HFFc6 (cell line): ENCODE results near the gene SLCO3A1. TPM values are rescaled to one million over a fixed set of nuclear protein-coding genes. Genes with fewer than 3 reads are reported as not detected.

Experiments
- DNase-seq: peaks from one replicate; pipeline ENCODE4 v3.0.0-alpha.2; 2018
- H3K27ac Mint-ChIP-seq: 2 replicates; pipeline ENCODE4 v1.8.0; 2020; ENCODE audit warnings: mild to moderate bottlenecking, mixed read lengths
- H3K27me3 Mint-ChIP-seq: 2 replicates; pipeline ENCODE4 v1.8.0; 2021; ENCODE audit warnings: mild to moderate bottlenecking, moderate library complexity, mixed read lengths; ENCODE audit not compliant: insufficient read depth
- H3K36me3 Mint-ChIP-seq: 2 replicates; pipeline ENCODE4 v1.8.0; 2021; ENCODE audit warnings: low read depth, mixed read lengths
- H3K4me1 Mint-ChIP-seq: 2 replicates; pipeline ENCODE4 v1.8.0; 2020; ENCODE audit warnings: low read depth, mixed read lengths
- H3K4me3 Mint-ChIP-seq: 2 replicates; pipeline ENCODE4 v1.8.0; 2020; ENCODE audit warnings: mild to moderate bottlenecking, moderate library complexity, mixed read lengths
- H3K9me3 Mint-ChIP-seq: 2 replicates; pipeline ENCODE4 v1.8.0; 2020; ENCODE audit warnings: mild to moderate bottlenecking, mixed read lengths
- CTCF ChIP-seq: fragments of 200-600 bp; sonication (generic); IDR thresholded peaks from 2 replicates; pipeline ENCODE4 v1.5.0; 2021; ENCODE audit warnings: antibody characterized with exemption, mild to moderate bottlenecking
- total RNA-seq, 6 experiments: library from RNA; stranded (reverse); fragmentation: NEBNext Ultra II Directional; extraction: Animal tissue kit (Norgen Biotek cat#: 25700); gene quantifications; 2 replicates in 1 of 6; 3 replicates in 5 of 6; pipeline ENCODE4 v1.2.3, GENCODE V29; 2021

The SLCO3A1 gene
- total RNA-seq, 6 experiments from 2014 or later, result 5.7 to 19.4 (median 14.4) TPM

- no peaks in the 10 kb centered on the region for H3K9me3 Mint-ChIP-seq
- no peak for DNase-seq
- no peak overlapping the region for H3K27ac Mint-ChIP-seq
- H3K27me3 Mint-ChIP-seq, result no peaks in the 10 kb centered on the region
- no peak overlapping the region for H3K4me3 Mint-ChIP-seq
- no peak for TF ChIP-seq CTCF
- H3K4me1 Mint-ChIP-seq, result peaks cover 9% of the 10 kb centered on the region; the same call in 1 of the 2 replicates
- H3K36me3 Mint-ChIP-seq, result peaks cover 14% of the 10 kb centered on the region; the same call in 1 of the 2 replicates
Observed at GRCh38 chr15:92117261-92117731, 263.8 kb downstream of the SLCO3A1 start.

- no peak for TF ChIP-seq CTCF
- H3K27ac Mint-ChIP-seq, result no peak overlapping the region
- DNase-seq, result peak; percentile 21
- H3K27me3 Mint-ChIP-seq, result no peaks in the 10 kb centered on the region
- peaks cover 9% of the 10 kb centered on the region; the same call in 1 of the 2 replicates for H3K4me1 Mint-ChIP-seq
- peaks cover 16% of the 10 kb centered on the region; the same call in 1 of the 2 replicates for H3K36me3 Mint-ChIP-seq
- H3K4me3 Mint-ChIP-seq, result no peak overlapping the region
- no peaks in the 10 kb centered on the region; the same call in 1 of the 2 replicates for H3K9me3 Mint-ChIP-seq
Observed at GRCh38 chr15:92118162-92118935, 264.8 kb downstream of the SLCO3A1 start.

- Mint-ChIP-seq H3K9me3 (peaks cover 4% of the 10 kb centered on the region; the same call in 1 of the 2 replicates), H3K4me1 (peaks cover 9% of the 10 kb centered on the region; the same call in 1 of the 2 replicates), H3K27ac (no peak overlapping the region), H3K4me3 (no peak overlapping the region), H3K36me3 (peaks cover 16% of the 10 kb centered on the region; the same call in 1 of the 2 replicates), H3K27me3 (no peaks in the 10 kb centered on the region)
- no peak for TF ChIP-seq CTCF
- DNase-seq, result no peak
Observed at GRCh38 chr15:92118936-92119325, 265.4 kb downstream of the SLCO3A1 start.

- Mint-ChIP-seq H3K4me1 (peaks cover 9% of the 10 kb centered on the region; the same call in 1 of the 2 replicates), H3K27ac (no peak overlapping the region), H3K27me3 (no peaks in the 10 kb centered on the region), H3K4me3 (no peak overlapping the region), H3K36me3 (peaks cover 16% of the 10 kb centered on the region; the same call in 1 of the 2 replicates), H3K9me3 (peaks cover 4% of the 10 kb centered on the region; the same call in 1 of the 2 replicates)
- no peak for TF ChIP-seq CTCF
- no peak for DNase-seq
Observed at GRCh38 chr15:92120094-92120795, 266.7 kb downstream of the SLCO3A1 start.

- Mint-ChIP-seq H3K4me3 (no peak overlapping the region), H3K36me3 (peaks cover 16% of the 10 kb centered on the region; the same call in 1 of the 2 replicates), H3K9me3 (peaks cover 4% of the 10 kb centered on the region; the same call in 1 of the 2 replicates), H3K27me3 (no peaks in the 10 kb centered on the region), H3K27ac (no peak overlapping the region), H3K4me1 (peaks cover 9% of the 10 kb centered on the region; the same call in 1 of the 2 replicates)
- TF ChIP-seq CTCF, result no peak
- no peak for DNase-seq
Observed at GRCh38 chr15:92121047-92121446, 267.5 kb downstream of the SLCO3A1 start.
